HEK293 (cell line): ENCODE data around the gene KANSL3.

Source experiments
- ZBTB17 ChIP-seq: fragments of 450-650 bp; formaldehyde crosslinking; IDR thresholded peaks from 2 replicates; pipeline ENCODE4 v1.5.1; 2016; ENCODE audit warnings: missing biosample characterization, missing genetic modification characterization
- ZNF175 ChIP-seq: fragments of 450-650 bp; formaldehyde crosslinking; IDR thresholded peaks from 2 replicates; pipeline ENCODE4 v1.5.1; 2016; ENCODE audit warnings: missing biosample characterization, missing genetic modification characterization
- TF ChIP-seq, protein P1 (sequence below): fragments of 450-650 bp; formaldehyde crosslinking; IDR thresholded peaks from 2 replicates; pipeline ENCODE4 v1.5.1; 2016; ENCODE audit warnings: missing biosample characterization, missing genetic modification characterization

DNA sequence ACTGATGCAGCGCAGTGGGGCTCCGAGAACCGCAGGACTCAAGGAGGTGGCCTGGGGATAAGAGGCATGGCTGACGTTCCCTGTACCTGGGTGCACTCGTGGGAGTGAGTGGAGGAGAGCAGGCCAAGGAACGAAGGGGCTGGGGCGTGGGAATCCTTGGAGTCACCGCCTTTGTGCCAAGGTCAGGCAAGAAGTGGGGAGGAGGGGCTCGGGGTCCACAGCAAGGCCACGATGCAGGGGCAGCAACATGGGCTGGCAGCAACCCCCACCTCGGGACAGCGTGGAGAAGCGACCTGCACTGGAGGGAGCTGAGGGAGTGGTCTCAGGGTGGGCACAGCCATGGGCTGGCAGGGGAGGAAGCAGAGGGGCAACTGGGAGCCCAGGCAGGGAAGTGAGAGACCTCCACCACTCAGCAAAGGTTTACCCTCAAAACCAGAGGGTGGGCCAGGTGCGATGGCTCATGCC lies 82.9 kb downstream of the KANSL3 start:
- TF ChIP-seq, protein P1, sequence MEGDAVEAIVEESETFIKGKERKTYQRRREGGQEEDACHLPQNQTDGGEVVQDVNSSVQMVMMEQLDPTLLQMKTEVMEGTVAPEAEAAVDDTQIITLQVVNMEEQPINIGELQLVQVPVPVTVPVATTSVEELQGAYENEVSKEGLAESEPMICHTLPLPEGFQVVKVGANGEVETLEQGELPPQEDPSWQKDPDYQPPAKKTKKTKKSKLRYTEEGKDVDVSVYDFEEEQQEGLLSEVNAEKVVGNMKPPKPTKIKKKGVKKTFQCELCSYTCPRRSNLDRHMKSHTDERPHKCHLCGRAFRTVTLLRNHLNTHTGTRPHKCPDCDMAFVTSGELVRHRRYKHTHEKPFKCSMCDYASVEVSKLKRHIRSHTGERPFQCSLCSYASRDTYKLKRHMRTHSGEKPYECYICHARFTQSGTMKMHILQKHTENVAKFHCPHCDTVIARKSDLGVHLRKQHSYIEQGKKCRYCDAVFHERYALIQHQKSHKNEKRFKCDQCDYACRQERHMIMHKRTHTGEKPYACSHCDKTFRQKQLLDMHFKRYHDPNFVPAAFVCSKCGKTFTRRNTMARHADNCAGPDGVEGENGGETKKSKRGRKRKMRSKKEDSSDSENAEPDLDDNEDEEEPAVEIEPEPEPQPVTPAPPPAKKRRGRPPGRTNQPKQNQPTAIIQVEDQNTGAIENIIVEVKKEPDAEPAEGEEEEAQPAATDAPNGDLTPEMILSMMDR, result no peak
- TF ChIP-seq ZNF175 (tag by site-specific recombination), result no peak
- no peak for TF ChIP-seq ZBTB17 (tag by site-specific recombination)
